ENCODE measurements around the gene ZIC5. TPM values are rescaled to one million over a fixed set of nuclear protein-coding genes. Genes with fewer than 3 reads are reported as not detected.
A peak's percentile ranks its signal among the peaks of the same experiment; 100 is the strongest.

Gene ZIC5
- total RNA-seq, 6 experiments from 2014 or later: not detected

GRCh38 chr13:99944606-99945005, 27.0 kb downstream of the ZIC5 start:
- Mint-ChIP-seq H3K36me3 (ENCODE audit: low read depth) (no peaks in the 10 kb centered on the region), H3K9me3 (no peaks in the 10 kb centered on the region), H3K4me3 (no peak overlapping the region), H3K27ac (no peak overlapping the region), H3K4me1 (ENCODE audit: low read depth) (no peaks in the 10 kb centered on the region), H3K27me3 (ENCODE audit: insufficient read depth) (peaks cover 46% of the 10 kb centered on the region)
- no peak for TF ChIP-seq CTCF (IDR thresholded peaks at IDR 0.05)
- DNase-seq: no peak

GRCh38 chr13:99944102-99944501, 27.5 kb downstream of the ZIC5 start:
- Mint-ChIP-seq H3K27me3 (ENCODE audit: insufficient read depth) (peaks cover 41% of the 10 kb centered on the region), H3K9me3 (no peaks in the 10 kb centered on the region), H3K4me3 (no peak overlapping the region), H3K36me3 (ENCODE audit: low read depth) (no peaks in the 10 kb centered on the region), H3K4me1 (ENCODE audit: low read depth) (no peaks in the 10 kb centered on the region), H3K27ac (no peak overlapping the region)
- TF ChIP-seq CTCF (IDR thresholded peaks at IDR 0.05): no peak
- DNase-seq: no peak

GRCh38 chr13:99941911-99942310, 29.7 kb downstream of the ZIC5 start:
- no peak overlapping the region for H3K27ac Mint-ChIP-seq
- H3K27me3 Mint-ChIP-seq (ENCODE audit: insufficient read depth): peaks cover 31% of the 10 kb centered on the region
- no peaks in the 10 kb centered on the region for H3K36me3 Mint-ChIP-seq (ENCODE audit: low read depth)
- no peak for TF ChIP-seq CTCF (IDR thresholded peaks at IDR 0.05)
- H3K9me3 Mint-ChIP-seq: no peaks in the 10 kb centered on the region
- no peaks in the 10 kb centered on the region for H3K4me1 Mint-ChIP-seq (ENCODE audit: low read depth)
- DNase-seq: no peak
- H3K4me3 Mint-ChIP-seq: no peak overlapping the region

GRCh38 chr13:99941086-99941485, 30.5 kb downstream of the ZIC5 start:
- no peaks in the 10 kb centered on the region for H3K36me3 Mint-ChIP-seq (ENCODE audit: low read depth)
- H3K4me1 Mint-ChIP-seq (ENCODE audit: low read depth): no peaks in the 10 kb centered on the region
- no peaks in the 10 kb centered on the region for H3K9me3 Mint-ChIP-seq
- no peak overlapping the region for H3K27ac Mint-ChIP-seq
- H3K4me3 Mint-ChIP-seq: no peak overlapping the region
- no peak for TF ChIP-seq CTCF (IDR thresholded peaks at IDR 0.05)
- no peak for DNase-seq
- peaks cover 31% of the 10 kb centered on the region for H3K27me3 Mint-ChIP-seq (ENCODE audit: insufficient read depth)

- DNase-seq: no peak
- no peaks in the 10 kb centered on the region for H3K36me3 Mint-ChIP-seq (ENCODE audit: low read depth)
- no peak overlapping the region for H3K4me3 Mint-ChIP-seq
- TF ChIP-seq CTCF (IDR thresholded peaks at IDR 0.05): no peak
- H3K27me3 Mint-ChIP-seq (ENCODE audit: insufficient read depth): peaks cover 26% of the 10 kb centered on the region
- H3K27ac Mint-ChIP-seq: no peak overlapping the region
- no peaks in the 10 kb centered on the region for H3K9me3 Mint-ChIP-seq
- H3K4me1 Mint-ChIP-seq (ENCODE audit: low read depth): no peaks in the 10 kb centered on the region
Observed at GRCh38 chr13:99938635-99939034, 32.9 kb downstream of the ZIC5 start.

- peak; percentile 46; the same call in 1 of the 2 replicates for TF ChIP-seq CTCF (IDR thresholded peaks at IDR 0.05)
- Mint-ChIP-seq H3K27ac (no peak overlapping the region), H3K9me3 (no peaks in the 10 kb centered on the region), H3K27me3 (ENCODE audit: insufficient read depth) (peaks cover 33% of the 10 kb centered on the region), H3K4me3 (no peak overlapping the region), H3K36me3 (ENCODE audit: low read depth) (no peaks in the 10 kb centered on the region), H3K4me1 (ENCODE audit: low read depth) (no peaks in the 10 kb centered on the region)
- DNase-seq: no peak
Observed at GRCh38 chr13:99935772-99936171, 35.8 kb downstream of the ZIC5 start.
